ENCODE results near the gene APOL4.
"Not testable (repeated sequence)": the region's sequence is repeated elsewhere in the genome, so short reads cannot be mapped to it uniquely, and the experiment has no call there.

Gene APOL4

GRCh38 chr22:36204632-36205015 lies 3.0 kb upstream of the APOL4 start:
- no peak for DNase-seq

GRCh38 chr22:36204001-36204631 lies 2.5 kb upstream of the APOL4 start:
- DNase-seq, result no peak

GRCh38 chr22:36203441-36203840 lies 1.8 kb upstream of the APOL4 start:
- DNase-seq, result not testable (repeated sequence)

GRCh38 chr22:36202906-36203305 lies 1.3 kb upstream of the APOL4 start:
- not testable (repeated sequence) for DNase-seq

GRCh38 chr22:36201025-36201424 lies 584 bp downstream of the APOL4 start:
- not testable (repeated sequence) for DNase-seq

GRCh38 chr22:36199001-36199551 lies 2.5 kb downstream of the APOL4 start:
- DNase-seq, result no peak

- DNase-seq, result no peak
Measured at GRCh38 chr22:36198536-36198935, 3.1 kb downstream of the APOL4 start.

- no peak for DNase-seq
Measured at GRCh38 chr22:36197514-36198146, 4.0 kb downstream of the APOL4 start.

- DNase-seq, result no peak
Measured at GRCh38 chr22:36197065-36197440, 4.6 kb downstream of the APOL4 start.

GRCh38 chr22:36196254-36197064 lies 5.2 kb downstream of the APOL4 start:
- no peak for DNase-seq

- DNase-seq, result peak; percentile 30
Measured at GRCh38 chr22:36194971-36195370, 6.6 kb downstream of the APOL4 start.

- no peak for DNase-seq
Measured at GRCh38 chr22:36194385-36194784, 7.2 kb downstream of the APOL4 start.

- DNase-seq, result no peak
Measured at GRCh38 chr22:36193577-36193976, 8.0 kb downstream of the APOL4 start.

GRCh38 chr22:36193171-36193570 lies 8.4 kb downstream of the APOL4 start:
- no peak for DNase-seq

- no peak for DNase-seq
Measured at GRCh38 chr22:36192542-36192941, 9.1 kb downstream of the APOL4 start.

- no peak for DNase-seq
Measured at GRCh38 chr22:36191106-36191836, 10.3 kb downstream of the APOL4 start.

GRCh38 chr22:36187862-36188261 lies 13.7 kb downstream of the APOL4 start:
- DNase-seq, result not testable (repeated sequence)

- DNase-seq, result no peak
Measured at GRCh38 chr22:36185828-36186624, 15.6 kb downstream of the APOL4 start.

- DNase-seq, result no peak
Measured at GRCh38 chr22:36184433-36185025, 17.1 kb downstream of the APOL4 start.

- no peak for DNase-seq
Measured at GRCh38 chr22:36183446-36183845, 18.2 kb downstream of the APOL4 start.

- no peak for DNase-seq
Measured at GRCh38 chr22:36182857-36183256, 18.8 kb downstream of the APOL4 start.

- no peak for DNase-seq
Measured at GRCh38 chr22:36182056-36182455, 19.6 kb downstream of the APOL4 start.
